Measurements from ENCODE around the gene MAPK9. TPM values are rescaled to one million over a fixed set of nuclear protein-coding genes. Genes with fewer than 3 reads are reported as not detected.

MAPK9 gene
- polyA plus RNA-seq, 3 donors = 9.7 to 19.6 (median 16.2) TPM

GRCh38 chr5:180330270-180330648 is 38.4 kb upstream of the MAPK9 start:
- Mint-ChIP-seq H3K4me1 (no peaks in the 10 kb centered on the region), H3K27ac (no peak overlapping the region), H3K4me3 (no peak overlapping the region), H3K27me3 (ENCODE audit: low read depth in 3 of 3) (peaks cover 23 to 35% (median 26%) of the 10 kb centered on the region in 3 donors), H3K9me3 (peaks cover 0 to 4% (median 0%) of the 10 kb centered on the region in 7 donors), H3K36me3 (no peaks in the 10 kb centered on the region)
- Histone ChIP-seq H3K4me3 (replicated peaks in 1 of 3; ENCODE audit: low read depth in 2 of 3, low read length in 3 of 3) (no peak overlapping the region), H3K4me2 (replicated peaks; ENCODE audit: extremely low read depth, low read length, poor library complexity, severe bottlenecking) (no peak overlapping the region), H3K79me2 (ENCODE audit: insufficient read depth, low read length) (no peaks in the 10 kb centered on the region), H3K27ac (ENCODE audit: low read depth in 1 of 2, low read length in 2 of 2) (no peak overlapping the region), H4K20me1 (ENCODE audit: insufficient read depth, low read length) (no peaks in the 10 kb centered on the region), H2AFZ (ENCODE audit: insufficient read depth, low read depth, low read length, poor library complexity, severe bottlenecking) (no peak overlapping the region), H3K27me3 (ENCODE audit: control insufficient read depth in 2 of 2, insufficient read depth in 2 of 2, low read length in 2 of 2) (peaks cover 0 to 6% of the 10 kb centered on the region in 2 donors), H3K36me3 (replicated peaks in 1 of 2; ENCODE audit: control insufficient read depth in 1 of 2, insufficient read depth in 2 of 2, low read length in 2 of 2) (no peaks in the 10 kb centered on the region), H3K4me1 (ENCODE audit: control insufficient read depth in 1 of 2, insufficient read depth in 2 of 2, low read length in 2 of 2) (no peaks in the 10 kb centered on the region), H3K9ac (ENCODE audit: insufficient read depth, low read length, poor library complexity, severe bottlenecking) (no peak overlapping the region), H3K9me3 (replicated peaks in 1 of 2; ENCODE audit: control insufficient read depth in 1 of 2, insufficient read depth in 1 of 2, low read length in 2 of 2) (no peaks in the 10 kb centered on the region)
- intact Hi-C loops (cut with micrococcal nuclease) = loop anchor here in 1 of 2 donors (2.0 kb wide), 1 partner anchor 203 kb away; no protein-coding TSS in a partner anchor
- 79% methylated on average over 5 of the region's 5 CpGs for WGBS (ENCODE audit: insufficient coverage)
- TF ChIP-seq, protein P1, sequence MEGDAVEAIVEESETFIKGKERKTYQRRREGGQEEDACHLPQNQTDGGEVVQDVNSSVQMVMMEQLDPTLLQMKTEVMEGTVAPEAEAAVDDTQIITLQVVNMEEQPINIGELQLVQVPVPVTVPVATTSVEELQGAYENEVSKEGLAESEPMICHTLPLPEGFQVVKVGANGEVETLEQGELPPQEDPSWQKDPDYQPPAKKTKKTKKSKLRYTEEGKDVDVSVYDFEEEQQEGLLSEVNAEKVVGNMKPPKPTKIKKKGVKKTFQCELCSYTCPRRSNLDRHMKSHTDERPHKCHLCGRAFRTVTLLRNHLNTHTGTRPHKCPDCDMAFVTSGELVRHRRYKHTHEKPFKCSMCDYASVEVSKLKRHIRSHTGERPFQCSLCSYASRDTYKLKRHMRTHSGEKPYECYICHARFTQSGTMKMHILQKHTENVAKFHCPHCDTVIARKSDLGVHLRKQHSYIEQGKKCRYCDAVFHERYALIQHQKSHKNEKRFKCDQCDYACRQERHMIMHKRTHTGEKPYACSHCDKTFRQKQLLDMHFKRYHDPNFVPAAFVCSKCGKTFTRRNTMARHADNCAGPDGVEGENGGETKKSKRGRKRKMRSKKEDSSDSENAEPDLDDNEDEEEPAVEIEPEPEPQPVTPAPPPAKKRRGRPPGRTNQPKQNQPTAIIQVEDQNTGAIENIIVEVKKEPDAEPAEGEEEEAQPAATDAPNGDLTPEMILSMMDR (IDR thresholded peaks at IDR 0.05) = no peak
- DNase-seq = no peak

- TF ChIP-seq, protein P1 (IDR thresholded peaks at IDR 0.05) = no peak
- DNase-seq = no peak
- 84% methylated on average over 5 of the region's 8 CpGs for WGBS (ENCODE audit: insufficient coverage)
- H3K4me1 Mint-ChIP-seq = no peaks in the 10 kb centered on the region
- H3K9me3 ChIP-seq (replicated peaks in 1 of 2; ENCODE audit: control insufficient read depth in 1 of 2, insufficient read depth in 1 of 2, low read length in 2 of 2) = no peaks in the 10 kb centered on the region
- no peak overlapping the region for H3K4me2 ChIP-seq (replicated peaks; ENCODE audit: extremely low read depth, low read length, poor library complexity, severe bottlenecking)
- no peak overlapping the region for H3K9ac ChIP-seq (ENCODE audit: insufficient read depth, low read length, poor library complexity, severe bottlenecking)
- no peak overlapping the region for H3K27ac ChIP-seq (ENCODE audit: low read depth in 1 of 2, low read length in 2 of 2)
- no peaks in the 10 kb centered on the region for H3K79me2 ChIP-seq (ENCODE audit: insufficient read depth, low read length)
- H2AFZ ChIP-seq (ENCODE audit: insufficient read depth, low read depth, low read length, poor library complexity, severe bottlenecking) = no peak overlapping the region
- peaks cover 23 to 36% (median 26%) of the 10 kb centered on the region in 3 donors for H3K27me3 Mint-ChIP-seq (ENCODE audit: low read depth in 3 of 3)
- no peak overlapping the region for H3K4me3 ChIP-seq (replicated peaks in 1 of 3; ENCODE audit: low read depth in 2 of 3, low read length in 3 of 3)
- no peak overlapping the region for H3K27ac Mint-ChIP-seq
- intact Hi-C loops (cut with micrococcal nuclease) = loop anchor here (2.0 to 5.0 kb wide), 4 partner anchors 37 to 203 kb away; partner anchors contain the start of genes MAPK9 (in 1 of the 2) and RASGEF1C (in 1 of the 2)
- no peaks in the 10 kb centered on the region for H3K4me1 ChIP-seq (ENCODE audit: control insufficient read depth in 1 of 2, insufficient read depth in 2 of 2, low read length in 2 of 2)
- no peak overlapping the region for H3K4me3 Mint-ChIP-seq
- no peaks in the 10 kb centered on the region for H3K36me3 ChIP-seq (replicated peaks in 1 of 2; ENCODE audit: control insufficient read depth in 1 of 2, insufficient read depth in 2 of 2, low read length in 2 of 2)
- no peaks in the 10 kb centered on the region for H3K36me3 Mint-ChIP-seq
- no peaks in the 10 kb centered on the region for H4K20me1 ChIP-seq (ENCODE audit: insufficient read depth, low read length)
- H3K27me3 ChIP-seq (ENCODE audit: control insufficient read depth in 2 of 2, insufficient read depth in 2 of 2, low read length in 2 of 2) = peaks cover 0 to 6% of the 10 kb centered on the region in 2 donors
- peaks cover 0 to 4% (median 0%) of the 10 kb centered on the region in 7 donors for H3K9me3 Mint-ChIP-seq
Observed at GRCh38 chr5:180329606-180330269, 37.9 kb upstream of the MAPK9 start.

All from CD14-positive monocyte (primary cell).